SU-DHL-6 (cell line): ENCODE data around the gene ABCC10.
"Not testable (repeated sequence)": the region's sequence is repeated elsewhere in the genome, so short reads cannot be mapped to it uniquely, and the experiment has no call there.

Experiments used
- H2AFZ ChIP-seq: fragments of 200-600 bp; sonication (generic); 2 replicates; pipeline ENCODE4 v1.6.1; 2014; ENCODE audit warnings: low read depth, mild to moderate bottlenecking, moderate library complexity, mixed read lengths, antibody characterized with exemption, low read length; ENCODE audit not compliant: severe bottlenecking
- H3F3A ChIP-seq: fragments of 200-600 bp; shearing (Covaris generic); 2 replicates; pipeline ENCODE4 v1.6.0; 2016; ENCODE audit warnings: antibody characterized with exemption, mild to moderate bottlenecking; ENCODE audit not compliant: insufficient read depth
- H3K27ac ChIP-seq: fragments of 200-600 bp; sonication (generic); 2 replicates; pipeline ENCODE4 v1.5.1; 2016; ENCODE audit warnings: low read depth, mild to moderate bottlenecking, low read length, moderate library complexity, mixed read lengths
- H3K27me3 ChIP-seq: fragments of 200-600 bp; sonication (generic), shearing (Covaris generic); 2 replicates; pipeline ENCODE4 v1.6.0; 2014; ENCODE audit warnings: mild to moderate bottlenecking, low read length
- H3K36me3 ChIP-seq: fragments of 200-600 bp; sonication (generic); 2 replicates; pipeline ENCODE4 v1.6.1; 2014; ENCODE audit warnings: mild to moderate bottlenecking, low read length, mixed read lengths
- H3K4me2 ChIP-seq: fragments of 300-600, 200-600 bp; shearing (Covaris generic), sonication (generic); 2 replicates; pipeline ENCODE4 v1.6.0; 2014; ENCODE audit warnings: low read length, low read depth, mild to moderate bottlenecking; ENCODE audit not compliant: poor library complexity, severe bottlenecking
- H3K4me3 ChIP-seq: fragments of 200-600 bp; sonication (generic); 2 replicates; pipeline ENCODE4 v1.5.1; 2014; ENCODE audit warnings: antibody characterized with exemption, low read length, mild to moderate bottlenecking, mixed read lengths; ENCODE audit not compliant: insufficient read depth, poor library complexity, severe bottlenecking
- H3K79me2 ChIP-seq: fragments of 200-600 bp; sonication (generic); 2 replicates; pipeline ENCODE4 v1.6.1; 2014; ENCODE audit warnings: mild to moderate bottlenecking, low read length, moderate library complexity; ENCODE audit not compliant: insufficient read depth
- H3K9ac ChIP-seq: fragments of 200-600 bp; sonication (generic); 2 replicates; pipeline ENCODE4 v1.7.0; 2014; ENCODE audit warnings: mild to moderate bottlenecking, low read length
- H3K9me2 ChIP-seq: fragments of 200-600 bp; sonication (generic); replicated peaks from 2 replicates; pipeline ENCODE4 v1.6.1; 2014; ENCODE audit warnings: low read length; ENCODE audit not compliant: insufficient read depth
- H3K9me3 ChIP-seq: fragments of 200-600 bp; sonication (generic); 2 replicates; pipeline ENCODE4 v1.6.1; 2014; ENCODE audit warnings: low read length, mixed read lengths; ENCODE audit not compliant: insufficient read depth
- H4K20me1 ChIP-seq: fragments of 200-600 bp; sonication (generic); 2 replicates; pipeline ENCODE4 v1.6.1; 2014; ENCODE audit warnings: low read depth, mild to moderate bottlenecking, antibody characterized with exemption, low read length, moderate library complexity, mixed read lengths
- CTCF ChIP-seq: fragments of 200-600 bp; sonication (generic); IDR thresholded peaks from one replicate; pipeline ENCODE4 v1.5.1; 2017; ENCODE audit warnings: antibody characterized with exemption, mild to moderate bottlenecking, low read length, moderate library complexity; ENCODE audit not compliant: insufficient read depth, poor library complexity, severe bottlenecking
- EZH2phosphoT487 ChIP-seq: fragments of 200-600 bp; sonication (generic), shearing (Covaris generic); conservative IDR thresholded peaks from 2 replicates; pipeline ENCODE4 v1.6.1; 2018; ENCODE audit warnings: mild to moderate bottlenecking, antibody characterized with exemption, low read length, moderate library complexity, mixed read lengths

The ABCC10 gene

GRCh38 chr6:43497129-43497396 is 69.7 kb downstream of the ABCC10 start:
- Histone ChIP-seq H3F3A (no peaks in the 10 kb centered on the region), H3K9ac (no peak overlapping the region), H3K36me3 (no peaks in the 10 kb centered on the region), H3K9me2 (no peaks in the 10 kb centered on the region), H3K27ac (no peak overlapping the region), H3K79me2 (no peaks in the 10 kb centered on the region), H3K27me3 (no peaks in the 10 kb centered on the region), H4K20me1 (no peaks in the 10 kb centered on the region), H3K4me2 (no peak overlapping the region), H3K9me3 (no peaks in the 10 kb centered on the region), H2AFZ (no peak overlapping the region), H3K4me3 (no peak overlapping the region)
- TF ChIP-seq CTCF (no peak), EZH2phosphoT487 (no peak)

GRCh38 chr6:43497689-43498088 is 70.3 kb downstream of the ABCC10 start:
- Histone ChIP-seq H3F3A (no peaks in the 10 kb centered on the region), H3K27ac (no peak overlapping the region), H3K36me3 (no peaks in the 10 kb centered on the region), H3K4me2 (no peak overlapping the region), H3K9me2 (no peaks in the 10 kb centered on the region), H3K4me3 (no peak overlapping the region), H3K9me3 (no peaks in the 10 kb centered on the region), H3K9ac (no peak overlapping the region), H2AFZ (no peak overlapping the region), H4K20me1 (no peaks in the 10 kb centered on the region), H3K79me2 (no peaks in the 10 kb centered on the region), H3K27me3 (no peaks in the 10 kb centered on the region)
- TF ChIP-seq EZH2phosphoT487 = no peak
- TF ChIP-seq CTCF = no peak

GRCh38 chr6:43498291-43498690 is 71.0 kb downstream of the ABCC10 start:
- not testable (repeated sequence) for H3K4me3 ChIP-seq, H3K36me3 ChIP-seq, H4K20me1 ChIP-seq, H3F3A ChIP-seq, H3K27me3 ChIP-seq, H3K9me2 ChIP-seq, H3K79me2 ChIP-seq, H3K9ac ChIP-seq, H2AFZ ChIP-seq, H3K27ac ChIP-seq, H3K9me3 ChIP-seq, H3K4me2 ChIP-seq

GRCh38 chr6:43499028-43499815 is 71.9 kb downstream of the ABCC10 start:
- H3K27ac ChIP-seq = no peak overlapping the region
- H3K9me3 ChIP-seq = no peaks in the 10 kb centered on the region
- no peak overlapping the region for H3K4me2 ChIP-seq
- no peak overlapping the region for H3K9ac ChIP-seq
- H3K4me3 ChIP-seq = no peak overlapping the region
- H3K27me3 ChIP-seq = no peaks in the 10 kb centered on the region
- H2AFZ ChIP-seq = no peak overlapping the region
- TF ChIP-seq CTCF (no peak), EZH2phosphoT487 (no peak)
- no peaks in the 10 kb centered on the region for H3K79me2 ChIP-seq
- no peaks in the 10 kb centered on the region for H3K36me3 ChIP-seq
- no peaks in the 10 kb centered on the region for H3F3A ChIP-seq
- no peaks in the 10 kb centered on the region for H4K20me1 ChIP-seq
- no peaks in the 10 kb centered on the region for H3K9me2 ChIP-seq
